ENCODE measurements around the gene AHNAK2.

AHNAK2 gene

DNA sequence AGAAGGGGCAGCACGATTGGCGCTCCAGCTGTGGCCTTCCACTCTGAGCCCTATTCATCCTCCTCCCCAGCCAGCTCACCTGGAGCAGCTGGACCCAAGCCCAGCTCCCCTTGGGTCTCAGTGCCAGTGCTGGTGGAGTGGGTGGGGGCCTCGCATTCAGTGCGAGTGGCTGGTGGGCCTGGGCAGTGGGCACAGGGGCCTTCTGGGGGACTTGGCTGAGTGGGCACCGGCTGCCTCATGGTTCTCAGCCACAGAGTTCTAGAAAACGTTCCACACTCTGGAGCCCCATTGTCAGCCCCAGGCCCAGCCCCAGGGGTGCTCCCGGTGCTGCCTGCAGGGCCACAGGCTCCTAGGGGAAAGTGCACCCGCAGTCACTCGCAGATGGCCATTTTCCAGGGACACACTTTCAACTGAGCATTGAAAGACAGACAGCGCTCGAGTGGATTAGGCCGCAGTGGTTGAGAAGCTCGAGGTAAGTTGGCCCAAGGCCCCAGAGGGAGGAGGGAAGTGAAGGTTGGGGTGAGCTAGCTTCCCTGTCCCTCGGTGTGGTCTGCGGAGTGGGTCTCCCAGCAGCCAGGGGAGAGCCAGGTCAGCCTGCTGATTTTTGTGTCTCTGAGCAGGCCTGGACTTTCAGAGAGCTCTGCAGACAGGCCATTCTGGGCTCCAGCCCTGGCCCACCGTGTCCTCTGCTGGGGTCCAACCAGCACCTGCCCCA is 11.2 kb upstream of the AHNAK2 start:
- DNase-seq (ENCODE audit: extremely low read depth in 1 of 2, low read depth in 1 of 2): no peak

DNA sequence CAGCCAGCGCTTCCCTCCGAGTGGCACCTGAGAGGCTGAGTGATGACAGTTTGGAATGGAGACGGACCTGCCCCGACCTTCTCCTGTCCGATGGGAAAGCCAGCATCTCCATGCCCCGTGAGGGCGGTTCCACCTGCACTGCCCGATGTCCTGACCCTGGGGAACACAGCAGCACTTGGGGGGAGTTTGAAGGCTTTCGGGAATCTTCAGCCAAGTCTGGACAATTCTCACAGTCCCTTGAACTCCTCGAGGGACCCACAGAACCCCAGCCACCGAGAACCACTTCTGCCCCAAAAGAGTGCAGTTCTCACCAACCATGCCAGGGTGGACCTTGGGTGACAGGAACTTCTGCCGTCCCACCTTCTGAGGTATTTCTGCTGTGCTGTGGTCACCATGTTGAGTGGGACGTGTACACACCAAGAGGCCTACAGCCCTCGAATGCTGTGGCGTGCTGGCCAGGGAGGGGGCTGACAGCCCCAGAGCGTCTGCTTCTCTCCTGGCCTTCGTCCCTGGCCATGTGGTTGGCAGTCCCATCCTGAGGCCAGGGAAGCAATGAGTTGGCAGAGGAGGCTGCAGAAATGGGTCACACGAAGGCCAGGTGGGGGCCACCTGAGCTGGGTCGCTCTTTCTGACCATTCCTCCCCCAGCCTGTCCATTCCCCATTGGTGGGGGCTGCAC is 8.5 kb upstream of the AHNAK2 start:
- DNase-seq (ENCODE audit: extremely low read depth in 1 of 2, low read depth in 1 of 2): no peak

DNA sequence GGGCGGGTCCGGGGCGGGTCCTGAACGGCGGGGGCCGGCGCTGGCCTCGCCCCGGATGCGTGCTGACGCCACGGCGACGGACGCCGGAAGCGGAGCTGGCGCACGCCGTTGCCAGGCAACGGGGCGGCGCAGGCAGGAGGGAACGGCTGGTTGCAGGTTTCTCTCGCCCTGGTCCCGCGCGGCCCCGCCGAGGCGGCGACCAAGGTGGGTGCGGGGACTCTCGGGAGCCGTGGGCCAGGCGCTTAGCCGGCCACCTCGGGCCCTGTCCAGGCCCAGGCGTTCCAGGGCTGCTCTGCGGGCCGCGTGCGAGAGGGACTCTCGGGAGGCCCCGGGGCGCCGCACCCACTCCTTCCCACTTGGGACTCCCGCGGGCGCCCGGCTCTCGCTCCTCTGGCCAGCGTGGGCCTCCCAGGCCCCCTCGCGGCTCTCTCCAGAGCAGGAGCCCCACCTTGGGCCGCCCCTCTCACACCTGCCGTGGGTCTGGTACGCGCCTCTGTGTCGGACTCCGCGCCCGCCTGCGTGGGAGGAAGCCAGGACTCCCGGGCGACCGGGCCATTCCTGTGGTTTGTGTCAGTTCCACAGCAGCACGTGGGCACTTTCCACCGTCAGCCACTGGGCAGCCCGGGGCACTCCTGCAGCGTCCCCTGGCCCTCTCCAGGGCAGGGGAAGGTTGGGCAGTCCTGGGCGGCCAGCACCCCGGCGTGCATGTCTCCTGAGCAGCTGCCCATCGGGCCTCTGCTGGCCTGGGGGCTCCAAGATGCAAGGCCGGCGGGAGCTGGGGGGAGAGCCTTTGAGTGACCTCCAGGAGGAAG is 7.7 kb upstream of the AHNAK2 start, which contains the start of gene CLBA1:
CLBA1 (plus strand) TSS at position 114 of the 812 bp plus-strand sequence; CDS start at position 758, 644 bp downstream.
- peak; percentile 76 to 84 for DNase-seq (ENCODE audit: extremely low read depth in 1 of 2, low read depth in 1 of 2)

DNA sequence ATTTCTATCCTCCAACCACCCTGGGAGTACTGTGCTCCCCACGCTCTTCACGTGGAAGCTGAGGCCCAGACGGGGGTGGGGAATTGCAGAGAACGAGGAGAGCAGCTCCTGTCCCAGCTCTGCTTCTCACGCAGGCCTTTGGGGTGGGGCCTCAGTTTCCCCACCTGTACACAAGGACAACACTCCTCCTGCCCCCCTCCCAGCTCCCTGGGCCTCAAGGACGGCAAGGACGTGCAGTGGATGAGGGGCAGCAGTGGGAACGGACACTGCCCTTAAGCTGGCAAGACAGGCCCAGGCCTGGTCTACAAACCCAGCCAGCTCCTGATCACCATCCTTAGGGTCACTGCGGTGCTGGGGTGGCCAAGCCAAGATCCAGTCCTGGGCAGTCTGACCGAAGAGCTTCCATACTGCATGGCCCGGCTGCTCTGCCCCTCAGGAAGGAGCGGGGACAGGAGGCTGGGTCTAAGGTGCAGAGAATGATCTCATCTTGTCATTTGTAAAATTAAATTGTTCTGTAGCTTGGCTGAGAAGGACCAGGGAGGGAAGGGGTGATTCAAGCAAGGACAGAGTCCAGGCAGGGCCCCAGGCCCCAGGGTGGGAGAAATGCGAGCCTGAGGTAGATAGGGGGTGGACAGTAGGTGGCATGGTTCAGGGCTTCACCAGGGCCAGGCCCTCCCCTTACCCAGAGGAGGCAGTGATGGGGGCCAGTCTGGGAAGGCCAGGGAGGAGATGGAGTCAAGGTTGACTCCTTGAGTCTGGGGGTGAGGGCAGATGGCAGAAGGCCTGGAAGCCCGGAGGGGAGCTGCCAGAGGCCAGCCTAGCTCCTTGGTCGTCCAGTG is 6.1 kb upstream of the AHNAK2 start:
- DNase-seq (ENCODE audit: extremely low read depth in 1 of 2, low read depth in 1 of 2): no peak

DNA sequence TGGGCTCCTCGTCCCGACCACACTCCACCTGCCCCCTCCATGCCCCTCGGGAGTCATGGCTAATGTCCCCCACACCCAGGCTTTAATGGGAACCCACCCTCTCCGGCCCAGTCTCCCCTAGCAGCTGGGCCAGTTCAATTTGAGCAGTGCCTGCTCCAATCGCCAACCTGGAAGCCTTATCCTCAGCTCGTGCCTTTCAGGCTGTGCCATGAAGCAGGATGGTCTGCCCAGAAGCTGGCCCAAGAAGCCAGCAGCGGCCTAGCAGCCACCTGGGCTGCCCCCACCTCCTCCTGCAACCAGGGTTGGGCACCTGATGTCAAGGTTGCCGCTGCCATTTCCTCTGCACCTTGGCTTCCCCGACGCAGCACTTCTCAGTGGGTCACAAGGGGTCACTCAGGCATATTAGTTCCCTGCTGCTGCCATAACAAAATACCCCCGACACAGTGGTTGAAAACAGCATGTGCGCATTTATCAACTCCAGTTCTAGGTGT is 5.1 kb upstream of the AHNAK2 start:
- DNase-seq (ENCODE audit: extremely low read depth in 1 of 2, low read depth in 1 of 2): no peak

DNA sequence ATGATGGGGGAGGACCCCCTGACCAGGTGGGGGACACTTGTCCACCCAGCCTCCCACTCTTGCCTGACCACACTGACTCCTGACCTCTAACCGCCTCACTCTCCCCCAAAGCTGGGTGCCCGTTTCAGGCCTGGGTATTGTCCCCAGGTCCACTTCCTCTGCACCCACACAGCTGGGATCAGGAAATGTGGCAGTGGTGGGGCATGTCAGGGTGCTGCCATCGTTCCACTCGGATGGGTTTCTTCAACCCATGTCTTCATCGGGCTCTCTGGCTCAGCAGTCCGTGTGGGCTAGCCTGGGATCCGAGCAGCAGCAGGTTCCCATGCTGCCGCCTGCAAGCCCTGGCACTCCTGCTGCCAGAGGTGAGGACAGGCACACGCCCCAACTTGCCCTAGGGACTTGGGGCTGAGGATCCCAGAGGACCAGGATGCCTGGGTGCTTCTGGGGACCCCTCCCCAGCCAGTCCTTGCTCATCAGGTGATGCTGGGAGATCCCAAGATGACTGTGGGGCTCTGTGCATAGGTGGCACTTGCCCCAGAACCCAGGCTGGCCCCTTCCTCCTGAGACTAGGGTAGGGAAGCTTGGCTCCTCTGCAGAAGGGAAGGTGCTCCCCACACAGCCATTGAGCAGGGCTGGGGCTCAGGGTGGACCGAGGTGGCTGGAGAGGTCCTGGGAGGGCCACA is 4.5 kb upstream of the AHNAK2 start:
- no peak for DNase-seq (ENCODE audit: extremely low read depth in 1 of 2, low read depth in 1 of 2)

DNA sequence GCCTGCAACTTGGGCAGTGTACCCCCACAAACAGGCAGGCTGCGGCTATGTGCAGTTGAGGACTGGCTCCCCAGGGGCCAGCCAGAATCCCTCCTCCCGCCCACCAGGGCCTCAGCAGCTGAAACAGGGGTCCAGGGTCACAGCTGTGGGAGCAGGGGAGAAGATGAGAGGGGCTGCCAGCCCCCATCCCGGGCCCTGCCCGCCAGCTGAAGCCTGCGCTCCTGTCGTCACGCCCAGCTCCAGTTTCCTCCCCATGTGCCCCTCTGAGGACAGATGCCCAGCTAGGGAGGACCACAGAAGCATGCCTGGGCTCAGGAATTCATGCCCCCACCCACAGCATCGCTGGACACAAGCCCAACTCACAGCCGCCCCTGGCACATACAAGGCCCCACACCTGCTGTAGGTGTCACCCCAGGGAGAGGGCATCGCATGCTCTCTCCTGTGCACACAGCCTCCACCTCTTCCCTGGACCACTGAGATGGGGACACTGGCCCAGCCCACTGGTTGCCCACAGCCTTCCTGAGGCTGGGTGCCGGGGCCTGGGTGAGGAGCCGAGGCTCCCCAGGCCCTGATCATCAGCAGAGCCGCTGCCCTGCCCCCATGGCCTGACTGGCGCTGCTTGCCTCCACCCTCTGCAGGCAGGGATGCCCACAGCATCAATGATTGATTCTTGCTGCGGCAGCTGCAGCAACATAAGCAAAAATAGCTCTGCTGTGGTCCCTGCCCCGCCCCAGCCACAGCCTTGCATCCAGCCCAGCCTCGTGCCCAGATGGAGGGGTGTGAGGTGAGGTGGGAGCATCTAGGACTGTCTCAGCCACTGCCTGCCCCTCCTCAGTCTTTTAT is 3.7 kb upstream of the AHNAK2 start:
- DNase-seq (ENCODE audit: extremely low read depth in 1 of 2, low read depth in 1 of 2): no peak

DNA sequence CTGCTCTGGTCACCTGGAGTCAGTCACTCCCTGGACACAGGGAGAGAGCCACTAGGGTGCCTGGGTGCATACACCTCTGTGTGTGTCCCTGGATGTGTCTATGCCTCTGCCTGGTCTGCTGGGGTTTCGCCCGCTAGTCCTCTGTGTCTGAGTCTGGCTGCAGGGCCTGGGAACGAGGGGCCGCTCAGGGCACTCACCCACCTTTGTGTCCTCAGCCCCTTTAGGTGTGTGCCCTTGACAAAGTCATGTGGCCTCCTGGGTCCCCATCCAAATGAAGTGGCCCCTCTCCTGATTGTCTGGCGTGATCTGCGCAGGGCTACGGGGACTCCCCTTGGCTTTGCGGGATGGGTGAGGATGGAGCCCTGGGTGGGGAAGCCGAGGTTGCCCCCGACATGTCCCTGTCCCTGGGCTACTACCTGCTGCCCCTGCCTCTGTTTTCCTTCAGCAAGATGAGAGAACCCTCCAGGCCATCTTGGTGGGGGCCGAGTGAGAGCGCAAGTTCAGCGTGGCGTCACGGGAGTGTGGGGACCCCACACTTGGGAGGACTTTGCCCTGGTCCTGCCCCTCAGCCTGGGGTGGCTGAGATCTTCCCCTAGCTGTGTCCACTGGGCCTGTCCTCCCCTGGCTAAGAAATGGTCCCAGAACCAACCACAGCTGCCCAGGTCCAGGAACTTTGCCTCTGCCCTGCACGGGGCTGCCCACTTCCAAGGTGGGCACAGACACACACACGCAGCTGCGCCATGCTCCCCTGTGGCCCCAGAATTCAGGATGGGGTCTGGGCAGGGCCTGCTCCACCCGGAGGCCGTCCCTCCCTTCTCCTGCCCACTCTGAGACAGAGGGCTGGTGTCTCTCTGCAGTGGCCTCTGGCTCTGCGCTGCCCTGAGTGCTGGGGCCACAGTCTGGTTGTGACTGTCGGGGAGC is 2.7 kb upstream of the AHNAK2 start:
- DNase-seq (ENCODE audit: extremely low read depth in 1 of 2, low read depth in 1 of 2): no peak

DNA sequence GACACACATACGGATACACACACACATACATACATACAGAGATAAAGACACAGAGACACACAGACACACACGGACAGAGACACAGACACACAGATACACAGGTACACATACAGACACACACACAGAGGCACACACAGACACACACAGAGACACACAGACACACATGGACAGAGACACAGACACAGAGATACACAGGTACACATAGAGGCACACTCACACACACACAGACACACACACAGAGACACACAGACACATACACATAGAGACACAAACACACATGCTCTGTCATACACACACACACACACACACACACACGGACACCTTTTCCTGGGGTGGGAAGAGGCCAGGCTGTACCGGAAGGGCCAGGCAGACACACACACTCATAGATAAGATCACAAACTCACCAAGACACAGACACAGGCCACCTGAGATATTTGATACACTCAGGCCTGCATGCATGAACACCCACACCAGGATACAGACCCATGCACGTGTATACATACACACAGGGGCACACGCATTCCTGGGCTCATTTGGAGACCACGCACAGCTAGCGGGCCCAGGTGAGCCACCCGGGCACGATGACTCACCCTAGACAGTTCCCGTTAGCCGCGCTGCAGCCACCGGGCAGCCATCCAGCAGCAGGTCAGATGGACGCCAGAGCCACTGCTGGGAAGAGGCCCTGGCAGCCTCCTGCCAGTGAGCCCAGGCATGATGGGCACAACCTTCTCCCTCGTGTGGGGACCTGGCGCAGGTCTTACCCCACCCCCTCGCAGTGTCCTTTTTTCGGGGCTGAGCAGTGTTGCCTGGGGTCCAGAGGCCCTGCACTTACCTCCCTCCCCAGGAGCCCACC is 1.8 kb upstream of the AHNAK2 start:
- no peak for DNase-seq (ENCODE audit: extremely low read depth in 1 of 2, low read depth in 1 of 2)

DNA sequence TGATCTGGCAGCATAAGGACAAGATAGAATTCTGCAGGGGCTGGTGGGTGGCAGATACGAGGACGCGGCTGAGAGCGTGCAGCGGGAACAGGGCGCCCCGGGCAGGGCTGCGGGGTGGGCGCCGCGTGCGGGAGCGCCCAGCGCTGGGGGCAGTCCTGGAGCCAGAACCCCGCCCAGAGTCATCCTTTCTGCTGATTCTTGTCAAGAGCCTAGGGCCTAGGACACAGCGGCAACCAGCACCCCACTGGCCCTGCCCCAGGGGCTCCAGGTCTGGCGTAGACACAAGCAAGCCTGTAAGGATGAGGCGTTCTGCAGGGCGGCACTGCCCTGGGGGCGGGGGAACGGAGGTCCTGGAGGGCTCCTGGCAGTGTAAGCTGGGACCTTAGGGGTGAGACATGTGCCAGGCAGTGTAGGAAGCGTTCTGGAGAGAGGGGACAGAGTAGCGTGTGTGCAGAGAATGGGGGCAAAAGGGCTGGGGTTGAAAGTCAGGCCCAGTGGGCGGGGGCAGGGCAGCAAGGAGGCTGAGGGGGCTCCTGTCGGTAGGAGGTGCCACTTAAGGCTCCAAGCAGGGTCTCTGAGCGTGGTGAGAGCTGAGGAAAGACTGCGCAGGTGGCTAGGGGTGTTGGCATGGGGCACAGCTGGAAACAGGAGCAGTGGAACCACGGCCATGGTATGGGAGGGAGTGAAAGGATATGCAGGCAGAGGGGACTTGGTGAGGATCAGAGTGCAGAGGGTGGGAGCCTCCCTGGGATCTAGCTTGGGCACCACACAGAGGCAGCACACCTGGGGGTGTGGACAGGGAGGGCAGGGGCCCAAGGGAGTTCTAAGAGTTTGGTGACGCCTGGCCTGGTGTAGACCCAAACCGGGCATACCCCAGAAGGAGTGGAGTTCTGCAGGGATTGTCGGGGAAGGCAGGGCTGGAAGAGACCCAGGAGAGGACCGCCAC is 845 bp upstream of the AHNAK2 start:
- DNase-seq (ENCODE audit: extremely low read depth in 1 of 2, low read depth in 1 of 2): no peak

DNA sequence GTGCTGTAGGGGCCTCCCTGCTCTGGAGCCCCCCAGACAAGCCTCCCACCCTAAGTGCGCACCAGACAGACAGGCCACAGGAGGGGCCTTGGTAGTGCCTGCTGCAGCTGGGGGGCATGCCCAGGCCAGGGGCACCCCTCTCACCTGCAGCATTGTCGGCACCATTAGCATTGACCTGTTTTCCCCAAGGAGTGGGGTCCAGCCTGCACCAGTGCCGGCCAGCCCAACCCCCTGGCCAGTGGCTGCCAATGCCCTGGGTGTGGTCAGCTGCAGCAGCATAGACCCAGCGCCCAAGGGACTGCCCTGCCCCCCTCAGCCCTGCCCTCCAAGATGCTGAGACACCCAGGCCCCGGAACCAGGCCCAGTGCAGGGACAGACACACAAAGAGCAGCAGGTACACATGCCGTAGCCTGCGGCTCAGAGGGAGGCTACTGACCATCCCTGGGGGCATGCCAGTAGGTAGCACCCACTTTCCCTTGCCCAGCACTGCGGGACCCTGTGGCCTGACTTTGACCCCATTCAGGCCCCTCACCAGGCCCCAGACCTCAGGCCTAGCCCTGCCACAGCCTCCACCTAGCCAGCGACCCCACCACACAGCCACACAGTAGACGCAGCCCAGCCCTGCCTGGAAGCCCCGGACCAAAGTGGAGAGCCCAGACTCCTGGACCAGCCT is 1.0 kb downstream of the AHNAK2 start:
- no peak for DNase-seq (ENCODE audit: extremely low read depth in 1 of 2, low read depth in 1 of 2)

DNA sequence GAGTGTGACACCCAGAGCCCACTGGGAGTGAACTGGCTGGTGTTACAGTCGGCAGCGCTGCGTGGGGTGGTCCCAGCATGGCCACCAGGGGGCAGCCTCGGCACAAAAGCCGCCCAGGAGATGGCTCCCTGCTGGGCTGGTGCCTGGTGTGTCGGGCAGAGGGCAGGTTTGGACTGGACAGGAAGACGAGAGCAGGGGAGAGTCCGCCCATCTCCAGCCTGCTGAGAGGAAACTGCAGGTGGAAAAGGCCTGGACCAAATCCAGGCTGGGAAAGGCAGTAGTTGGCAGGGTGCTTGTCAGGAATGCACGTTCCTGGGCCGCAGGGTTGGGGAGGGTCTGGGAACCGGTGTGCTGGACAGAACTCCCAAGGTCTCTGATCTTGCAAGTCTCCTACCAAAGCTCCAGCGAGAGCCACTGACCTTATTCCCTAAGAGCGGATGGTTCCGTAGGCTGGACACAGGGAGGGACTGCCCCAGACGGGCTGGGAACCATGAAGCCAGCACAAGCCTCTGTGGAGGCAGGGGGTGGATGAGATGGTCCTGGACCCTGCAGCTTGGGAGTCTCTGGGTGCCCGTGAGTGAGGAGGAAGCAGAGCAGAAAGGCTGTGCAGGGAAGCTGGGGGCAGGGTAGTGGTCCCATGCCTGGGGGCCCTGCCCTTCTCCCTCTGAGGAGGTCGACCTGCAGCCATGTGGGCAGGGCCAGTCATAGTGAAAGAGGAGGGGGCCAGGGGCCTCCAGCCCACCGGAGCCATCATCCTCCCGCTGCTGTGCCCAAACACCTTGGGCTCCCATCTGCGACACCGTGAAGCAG is 1.8 kb downstream of the AHNAK2 start:
- peak; percentile 66 to 68 for DNase-seq (ENCODE audit: extremely low read depth in 1 of 2, low read depth in 1 of 2)

DNA sequence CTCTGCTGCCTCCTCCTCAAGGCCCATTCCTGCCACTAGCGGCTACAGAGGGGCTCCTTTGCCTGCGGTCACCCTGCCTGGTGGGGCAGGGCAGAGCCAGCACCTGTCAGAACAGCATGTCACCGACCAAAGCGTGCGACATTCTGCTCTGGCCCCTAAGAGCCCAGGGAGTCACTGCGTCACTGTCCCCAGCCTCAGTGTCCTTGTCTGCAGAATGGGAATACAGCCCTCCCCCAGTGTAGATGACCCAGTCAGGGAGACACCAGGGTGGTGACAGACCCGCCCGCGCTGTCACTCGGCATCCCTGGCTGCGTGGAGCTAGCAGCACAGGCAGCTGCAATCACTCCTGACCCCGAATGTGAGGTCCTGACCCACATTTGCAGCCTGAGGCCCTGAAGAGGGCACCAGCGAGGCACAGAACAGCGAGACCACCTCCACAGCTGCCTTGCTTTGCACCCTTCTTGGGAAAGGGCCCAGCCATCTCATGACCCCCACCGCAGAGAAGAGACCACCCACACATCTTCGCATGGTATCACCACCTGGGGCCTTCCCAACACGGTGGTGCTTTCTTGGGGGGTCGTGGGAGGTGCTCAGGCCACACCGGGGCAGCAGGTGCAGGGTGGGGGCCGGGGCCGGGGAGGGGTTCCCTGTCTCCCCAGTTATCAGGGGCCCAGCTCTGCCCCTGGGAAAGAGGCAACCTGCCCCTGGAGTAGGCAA is 2.5 kb downstream of the AHNAK2 start:
- DNase-seq (ENCODE audit: extremely low read depth in 1 of 2, low read depth in 1 of 2): no peak

Data from stimulated activated CD8-positive, alpha-beta memory T cell treated with anti-CD3 and anti-CD28 coated beads, Interleukin-7, amount 100 ng/mL, for 48 hours (primary cell).